RWPE2 (cell line): ENCODE measurements around the gene TBP.
A peak's percentile ranks its signal among the peaks of the same experiment; 100 is the strongest.

ENCODE experiments used
- ATAC-seq: fragments of 200-7000 bp; cut with Tn5 transposase; 3 replicates; pipeline ENCODE4 v1.9.1; 2021; ENCODE audit warnings: low read depth
- DNase-seq: peaks from one replicate; pipeline ENCODE4 v3.0.0-alpha.2; 2020; ENCODE audit warnings: low spot score
- H3K27ac ChIP-seq: fragments of 450-650 bp; 2 replicates; pipeline ENCODE4 v1.5.1; 2017; ENCODE audit warnings: mild to moderate bottlenecking; ENCODE audit not compliant: poor library complexity, severe bottlenecking
- H3K27me3 ChIP-seq: fragments of 250-450 bp; sonication (Bioruptor Pico); 2 replicates; pipeline ENCODE4 v1.5.1; 2021; ENCODE audit warnings: mild to moderate bottlenecking, moderate library complexity; ENCODE audit not compliant: insufficient read depth, poor library complexity, severe bottlenecking
- H3K36me3 ChIP-seq: fragments of 250-450 bp; sonication (Bioruptor Pico); 2 replicates; pipeline ENCODE4 v1.5.1; 2020; ENCODE audit warnings: low read depth, mild to moderate bottlenecking, moderate library complexity
- H3K4me1 ChIP-seq: fragments of 250-450 bp; sonication (Bioruptor Pico); 2 replicates; pipeline ENCODE4 v1.5.1; 2021; ENCODE audit warnings: mild to moderate bottlenecking, moderate library complexity; ENCODE audit not compliant: insufficient read depth, poor library complexity, severe bottlenecking
- H3K4me3 ChIP-seq: fragments of 250-450 bp; sonication (Bioruptor Pico); 2 replicates; pipeline ENCODE4 v1.5.1; 2021; ENCODE audit warnings: mild to moderate bottlenecking, moderate library complexity; ENCODE audit not compliant: severe bottlenecking
- H3K9me3 ChIP-seq: fragments of 250-450 bp; sonication (Bioruptor Pico); 2 replicates; pipeline ENCODE4 v1.5.1; 2021; ENCODE audit warnings: mild to moderate bottlenecking, moderate library complexity; ENCODE audit not compliant: severe bottlenecking
- TF ChIP-seq, protein P1 (sequence below): fragments of 450-650 bp; IDR thresholded peaks from one replicate; pipeline ENCODE4 v1.5.1; 2017; ENCODE audit warnings: mild to moderate bottlenecking, moderate library complexity; ENCODE audit not compliant: poor library complexity, severe bottlenecking

TBP gene

DNA sequence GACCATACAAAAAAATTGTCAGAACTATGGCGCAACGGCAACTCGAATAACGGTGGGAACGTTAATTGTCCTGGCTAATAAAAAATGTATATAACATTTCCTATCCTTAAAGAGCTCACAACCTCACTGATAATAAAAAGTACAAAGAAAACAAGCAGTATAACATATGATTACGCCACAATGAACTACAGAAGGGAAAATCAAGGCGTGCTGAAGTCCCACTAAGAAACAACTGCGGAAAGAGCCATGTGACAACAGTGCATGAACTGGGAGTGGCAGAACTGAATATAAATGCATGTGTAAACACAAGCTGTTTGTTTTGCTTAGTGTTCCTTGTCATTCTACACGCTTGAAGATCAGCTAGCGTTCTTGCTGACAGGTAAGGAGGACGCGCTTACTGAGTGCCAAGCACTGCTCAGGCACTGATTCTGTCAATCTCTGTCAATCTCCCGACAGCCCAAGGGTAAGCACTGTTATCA is 596 bp upstream of the TBP start:
- H3K27ac ChIP-seq = peak overlapping the region; percentile 52
- H3K36me3 ChIP-seq = peaks cover 55% of the 10 kb centered on the region
- peak overlapping the region; percentile 71 for H3K4me3 ChIP-seq
- TF ChIP-seq, protein P1, sequence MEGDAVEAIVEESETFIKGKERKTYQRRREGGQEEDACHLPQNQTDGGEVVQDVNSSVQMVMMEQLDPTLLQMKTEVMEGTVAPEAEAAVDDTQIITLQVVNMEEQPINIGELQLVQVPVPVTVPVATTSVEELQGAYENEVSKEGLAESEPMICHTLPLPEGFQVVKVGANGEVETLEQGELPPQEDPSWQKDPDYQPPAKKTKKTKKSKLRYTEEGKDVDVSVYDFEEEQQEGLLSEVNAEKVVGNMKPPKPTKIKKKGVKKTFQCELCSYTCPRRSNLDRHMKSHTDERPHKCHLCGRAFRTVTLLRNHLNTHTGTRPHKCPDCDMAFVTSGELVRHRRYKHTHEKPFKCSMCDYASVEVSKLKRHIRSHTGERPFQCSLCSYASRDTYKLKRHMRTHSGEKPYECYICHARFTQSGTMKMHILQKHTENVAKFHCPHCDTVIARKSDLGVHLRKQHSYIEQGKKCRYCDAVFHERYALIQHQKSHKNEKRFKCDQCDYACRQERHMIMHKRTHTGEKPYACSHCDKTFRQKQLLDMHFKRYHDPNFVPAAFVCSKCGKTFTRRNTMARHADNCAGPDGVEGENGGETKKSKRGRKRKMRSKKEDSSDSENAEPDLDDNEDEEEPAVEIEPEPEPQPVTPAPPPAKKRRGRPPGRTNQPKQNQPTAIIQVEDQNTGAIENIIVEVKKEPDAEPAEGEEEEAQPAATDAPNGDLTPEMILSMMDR = no peak
- no peak for DNase-seq
- H3K4me1 ChIP-seq = peaks cover 11% of the 10 kb centered on the region
- no peaks in the 10 kb centered on the region for H3K9me3 ChIP-seq
- peak; percentile 56 for ATAC-seq
- no peaks in the 10 kb centered on the region for H3K27me3 ChIP-seq

- Histone ChIP-seq H3K36me3 (peaks cover 52% of the 10 kb centered on the region), H3K4me1 (peaks cover 11% of the 10 kb centered on the region), H3K9me3 (no peaks in the 10 kb centered on the region), H3K27me3 (no peaks in the 10 kb centered on the region), H3K4me3 (peak overlapping the region; percentile 71), H3K27ac (peak overlapping the region; percentile 31)
- ATAC-seq = no peak
- TF ChIP-seq, protein P1 = no peak
- DNase-seq = no peak
These were observed 598 bp downstream of the TBP start for GRCh38 chr6:170554796-170555137.

GRCh38 chr6:170555305-170555704 is 1.1 kb downstream of the TBP start:
- Histone ChIP-seq H3K9me3 (no peaks in the 10 kb centered on the region), H3K27ac (no peak overlapping the region), H3K36me3 (peaks cover 52% of the 10 kb centered on the region), H3K4me1 (peaks cover 11% of the 10 kb centered on the region), H3K4me3 (peak overlapping the region; percentile 71), H3K27me3 (no peaks in the 10 kb centered on the region)
- DNase-seq = no peak
- ATAC-seq = no peak
- TF ChIP-seq, protein P1 = no peak

GRCh38 chr6:170561555-170561954 is 7.4 kb downstream of the TBP start:
- TF ChIP-seq, protein P1 = no peak

GRCh38 chr6:170564936-170565530 is 10.9 kb downstream of the TBP start:
- Histone ChIP-seq H3K27me3 (no peaks in the 10 kb centered on the region), H3K27ac (no peak overlapping the region), H3K4me1 (no peaks in the 10 kb centered on the region), H3K4me3 (no peak overlapping the region), H3K9me3 (no peaks in the 10 kb centered on the region), H3K36me3 (peaks cover 93% of the 10 kb centered on the region)
- TF ChIP-seq, protein P1 = no peak
- ATAC-seq = no peak
- no peak for DNase-seq

More at GRCh38 chr6:170561555-170561954, 7.4 kb downstream of the TBP start:
- H3K36me3 ChIP-seq = peaks cover 90% of the 10 kb centered on the region
- H3K4me1 ChIP-seq = no peaks in the 10 kb centered on the region
- no peak overlapping the region for H3K27ac ChIP-seq
- no peaks in the 10 kb centered on the region for H3K27me3 ChIP-seq
- no peak overlapping the region for H3K4me3 ChIP-seq
- no peak for ATAC-seq
- H3K9me3 ChIP-seq = no peaks in the 10 kb centered on the region
- DNase-seq = no peak
